T-helper 22 cell (primary cell): ENCODE data around the gene MTCL1.

Experiments
- DNase-seq: peaks from one replicate; pipeline ENCODE4 v3.0.0-alpha.2; 2020; ENCODE audit warnings: low read depth

MTCL1 gene

GRCh38 chr18:8705238-8705960, at the start of gene MTCL1:
MTCL1 (plus strand) TSS chr18:8705556; CDS start chr18:8705661, 105 bp downstream.
- DNase-seq, result no peak

- no peak for DNase-seq
These were observed 49.1 kb upstream of the MTCL1 start for GRCh38 chr18:8656232-8656631.

- no peak for DNase-seq
These were observed 48.1 kb upstream of the MTCL1 start for GRCh38 chr18:8657050-8657820.

- DNase-seq, result no peak
These were observed 47.4 kb upstream of the MTCL1 start for GRCh38 chr18:8657873-8658470.

GRCh38 chr18:8658858-8659485, 46.4 kb upstream of the MTCL1 start:
- DNase-seq, result no peak

GRCh38 chr18:8659609-8660242, 45.6 kb upstream of the MTCL1 start:
- no peak for DNase-seq

- DNase-seq, result no peak
These were observed 45.0 kb upstream of the MTCL1 start for GRCh38 chr18:8660316-8660715.

GRCh38 chr18:8661754-8662559, 43.4 kb upstream of the MTCL1 start:
- DNase-seq, result no peak

GRCh38 chr18:8662560-8663255, 42.6 kb upstream of the MTCL1 start:
- DNase-seq, result no peak

GRCh38 chr18:8667846-8668245, 37.5 kb upstream of the MTCL1 start:
- DNase-seq, result no peak

- no peak for DNase-seq
These were observed 37.0 kb upstream of the MTCL1 start for GRCh38 chr18:8668381-8668780.

GRCh38 chr18:8669571-8669970, 35.8 kb upstream of the MTCL1 start:
- no peak for DNase-seq

GRCh38 chr18:8673256-8674209, 31.8 kb upstream of the MTCL1 start:
- DNase-seq, result no peak

GRCh38 chr18:8675057-8675456, 30.3 kb upstream of the MTCL1 start:
- no peak for DNase-seq

GRCh38 chr18:8681196-8681595, 24.2 kb upstream of the MTCL1 start:
- DNase-seq, result no peak

GRCh38 chr18:8684577-8684976, 20.8 kb upstream of the MTCL1 start:
- DNase-seq, result no peak

- DNase-seq, result no peak
These were observed 20.0 kb upstream of the MTCL1 start for GRCh38 chr18:8685141-8685913.

- DNase-seq, result no peak
These were observed 19.5 kb upstream of the MTCL1 start for GRCh38 chr18:8685914-8686216.

GRCh38 chr18:8686611-8687010, 18.7 kb upstream of the MTCL1 start:
- no peak for DNase-seq
